Astrocyte (in vitro differentiated cells and primary cell): ENCODE measurements around the gene LMBRD1. TPM values are rescaled to one million over a fixed set of nuclear protein-coding genes. Genes with fewer than 3 reads are reported as not detected.

ENCODE experiments used
- DNase-seq: peaks from one replicate; pipeline ENCODE4 v3.0.0-alpha.2; 2010; ENCODE audit warnings: low read depth
- FAIRE-seq: peaks from 2 replicates; lab custom pipeline; 2011; peaks lifted over from hg19 to GRCh38; lab: Jason Lieb, UNC
- H2AFZ ChIP-seq: 2 replicates; pipeline ENCODE4 v1.6.0; 2012; ENCODE audit warnings: low read depth, low read length, inconsistent platforms
- H3K27ac ChIP-seq: 2 replicates; pipeline ENCODE4 v1.5.1; 2011; ENCODE audit warnings: low read depth, low read length, inconsistent platforms
- H3K27me3 ChIP-seq: 2 replicates; pipeline ENCODE4 v1.6.0; 2011; ENCODE audit warnings: low read length, inconsistent platforms; ENCODE audit not compliant: insufficient read depth
- H3K36me3 ChIP-seq: 2 replicates; pipeline ENCODE4 v1.5.1; 2011; ENCODE audit warnings: low read length, inconsistent platforms; ENCODE audit not compliant: insufficient read depth
- H3K4me1 ChIP-seq: 2 replicates; pipeline ENCODE4 v1.5.1; 2011; ENCODE audit warnings: low read length, inconsistent platforms; ENCODE audit not compliant: insufficient read depth
- H3K4me2 ChIP-seq: 2 replicates; pipeline ENCODE4 v1.6.0; 2012; ENCODE audit warnings: low read length, inconsistent platforms
- H3K4me3 ChIP-seq: 2 replicates; pipeline ENCODE4 v1.5.1; 2011; ENCODE audit warnings: low read depth, mild to moderate bottlenecking, low read length, inconsistent platforms; ENCODE audit not compliant: insufficient read depth
- H3K79me2 ChIP-seq: 2 replicates; pipeline ENCODE4 v1.6.0; 2012; ENCODE audit warnings: mild to moderate bottlenecking, low read length, inconsistent platforms; ENCODE audit not compliant: insufficient read depth
- H3K9ac ChIP-seq: 2 replicates; pipeline ENCODE4 v1.6.0; 2012; ENCODE audit warnings: mild to moderate bottlenecking, low read length, inconsistent platforms
- H3K9me3 ChIP-seq: 2 replicates; pipeline ENCODE4 v1.5.1; 2012; ENCODE audit warnings: low read depth, mild to moderate bottlenecking, low read length, inconsistent platforms; ENCODE audit not compliant: insufficient read depth
- H4K20me1 ChIP-seq: 2 replicates; pipeline ENCODE4 v1.6.0; 2012; ENCODE audit warnings: low read length, inconsistent platforms; ENCODE audit not compliant: insufficient read depth
- H3K27ac Mint-ChIP-seq: one replicate; pipeline ENCODE4 v1.8.0; 2021; ENCODE audit warnings: mild to moderate bottlenecking, mixed read lengths; ENCODE audit not compliant: unreplicated experiment
- H3K27me3 Mint-ChIP-seq: one replicate; pipeline ENCODE4 v1.8.0; 2021; ENCODE audit warnings: low read depth, mixed read lengths; ENCODE audit not compliant: unreplicated experiment
- H3K36me3 Mint-ChIP-seq: one replicate; pipeline ENCODE4 v1.8.0; 2021; ENCODE audit warnings: low read depth, mixed read lengths; ENCODE audit not compliant: unreplicated experiment
- H3K4me1 Mint-ChIP-seq: one replicate; pipeline ENCODE4 v1.8.0; 2021; ENCODE audit warnings: low read depth, mixed read lengths; ENCODE audit not compliant: unreplicated experiment
- H3K4me3 Mint-ChIP-seq: one replicate; pipeline ENCODE4 v1.8.0; 2021; ENCODE audit warnings: mild to moderate bottlenecking, moderate library complexity, mixed read lengths; ENCODE audit not compliant: unreplicated experiment
- H3K9me3 Mint-ChIP-seq: one replicate; pipeline ENCODE4 v1.8.0; 2021; ENCODE audit warnings: mild to moderate bottlenecking, mixed read lengths; ENCODE audit not compliant: unreplicated experiment
- CTCF ChIP-seq: IDR thresholded peaks from 2 replicates; pipeline ENCODE4 v1.5.1; 2011; ENCODE audit warnings: low read depth, mild to moderate bottlenecking, inconsistent platforms, low read length, moderate library complexity; ENCODE audit not compliant: insufficient read depth
- EZH2 ChIP-seq: IDR thresholded peaks from 2 replicates; pipeline ENCODE4 v1.6.1; 2012; ENCODE audit warnings: mild to moderate bottlenecking, low read length, inconsistent platforms; ENCODE audit not compliant: insufficient read depth
- total RNA-seq: library from RNA; stranded (reverse); gene quantifications from 2 replicates; pipeline ENCODE4 v1.2.1, GENCODE V29; 2021

Gene LMBRD1
- total RNA-seq, 1 donor from 2014 or later: 22.0 TPM

GRCh38 chr6:69820438-69820837 is 23.6 kb upstream of the LMBRD1 start:
- Histone ChIP-seq H3K27ac (no peak overlapping the region), H3K4me1 (no peaks in the 10 kb centered on the region), H3K79me2 (no peaks in the 10 kb centered on the region), H4K20me1 (no peaks in the 10 kb centered on the region), H3K9me3 (no peaks in the 10 kb centered on the region), H2AFZ (no peak overlapping the region), H3K9ac (no peak overlapping the region), H3K36me3 (no peaks in the 10 kb centered on the region), H3K4me3 (no peak overlapping the region), H3K4me2 (no peak overlapping the region), H3K27me3 (no peaks in the 10 kb centered on the region)
- TF ChIP-seq CTCF: no peak
- no peak for TF ChIP-seq EZH2
- peaks cover 3% of the 10 kb centered on the region for H3K9me3 Mint-ChIP-seq
- DNase-seq (no peak), FAIRE-seq (no peak)
- H3K4me3 Mint-ChIP-seq: no peak overlapping the region
- H3K36me3 Mint-ChIP-seq: no peaks in the 10 kb centered on the region
- H3K27ac Mint-ChIP-seq: no peak overlapping the region
- H3K4me1 Mint-ChIP-seq: no peaks in the 10 kb centered on the region
- no peaks in the 10 kb centered on the region for H3K27me3 Mint-ChIP-seq

GRCh38 chr6:69820018-69820417 is 23.2 kb upstream of the LMBRD1 start:
- Histone ChIP-seq H3K4me3 (no peak overlapping the region), H3K79me2 (no peaks in the 10 kb centered on the region), H3K27me3 (no peaks in the 10 kb centered on the region), H2AFZ (no peak overlapping the region), H3K4me1 (no peaks in the 10 kb centered on the region), H3K36me3 (no peaks in the 10 kb centered on the region), H3K27ac (no peak overlapping the region), H3K4me2 (no peak overlapping the region), H3K9ac (no peak overlapping the region), H4K20me1 (no peaks in the 10 kb centered on the region), H3K9me3 (no peaks in the 10 kb centered on the region)
- DNase-seq (no peak), FAIRE-seq (no peak)
- H3K36me3 Mint-ChIP-seq: no peaks in the 10 kb centered on the region
- H3K4me3 Mint-ChIP-seq: no peak overlapping the region
- TF ChIP-seq CTCF: no peak
- TF ChIP-seq EZH2: no peak
- H3K27ac Mint-ChIP-seq: no peak overlapping the region
- H3K9me3 Mint-ChIP-seq: peaks cover 3% of the 10 kb centered on the region
- no peaks in the 10 kb centered on the region for H3K4me1 Mint-ChIP-seq
- H3K27me3 Mint-ChIP-seq: no peaks in the 10 kb centered on the region

- Mint-ChIP-seq H3K4me1 (no peaks in the 10 kb centered on the region), H3K36me3 (no peaks in the 10 kb centered on the region), H3K9me3 (peaks cover 3% of the 10 kb centered on the region), H3K27me3 (no peaks in the 10 kb centered on the region), H3K4me3 (no peak overlapping the region), H3K27ac (no peak overlapping the region)
- H2AFZ ChIP-seq: no peak overlapping the region
- DNase-seq: no peak
- H4K20me1 ChIP-seq: no peaks in the 10 kb centered on the region
- H3K36me3 ChIP-seq: no peaks in the 10 kb centered on the region
- no peaks in the 10 kb centered on the region for H3K4me1 ChIP-seq
- H3K9me3 ChIP-seq: no peaks in the 10 kb centered on the region
- FAIRE-seq: no peak
- no peak overlapping the region for H3K4me3 ChIP-seq
- TF ChIP-seq CTCF (no peak), EZH2 (no peak)
- H3K9ac ChIP-seq: no peak overlapping the region
- no peak overlapping the region for H3K4me2 ChIP-seq
- H3K27ac ChIP-seq: no peak overlapping the region
- H3K79me2 ChIP-seq: no peaks in the 10 kb centered on the region
- no peaks in the 10 kb centered on the region for H3K27me3 ChIP-seq
These were observed 22.3 kb upstream of the LMBRD1 start for GRCh38 chr6:69819138-69819537.
